AG04449 (cell line): Measurements from ENCODE around the gene VPS13D.

Experiments
- CTCF ChIA-PET: fragments of 350-600 bp; formaldehyde crosslinking; extraction: SDS; loops from one replicate; lab custom pipeline; 2021; ENCODE audit warnings: antibody characterized with exemption; lab: Yijun Ruan, JAX
- POLR2A ChIA-PET: fragments of 400-600, 350-600 bp; formaldehyde crosslinking; extraction: SDS; loops from one replicate; lab custom pipeline; 2020; ENCODE audit warnings: antibody characterized with exemption, inconsistent platforms; lab: Yijun Ruan, JAX
- DNase-seq: peaks from one replicate; pipeline ENCODE4 v3.0.0-alpha.2; 2010; ENCODE audit warnings: low read depth, low spot score
- H3K4me3 ChIP-seq: 2 replicates; pipeline ENCODE4 v1.5.1; 2011; ENCODE audit warnings: low read depth, mild to moderate bottlenecking, control low read depth, low read length
- CTCF ChIP-seq: IDR thresholded peaks from one replicate; pipeline ENCODE4 v1.5.1; 2011; ENCODE audit warnings: mild to moderate bottlenecking, moderate library complexity, low read length, control low read depth, inconsistent platforms; ENCODE audit not compliant: insufficient read depth; ENCODE audit errors: missing control alignments

VPS13D gene

DNA sequence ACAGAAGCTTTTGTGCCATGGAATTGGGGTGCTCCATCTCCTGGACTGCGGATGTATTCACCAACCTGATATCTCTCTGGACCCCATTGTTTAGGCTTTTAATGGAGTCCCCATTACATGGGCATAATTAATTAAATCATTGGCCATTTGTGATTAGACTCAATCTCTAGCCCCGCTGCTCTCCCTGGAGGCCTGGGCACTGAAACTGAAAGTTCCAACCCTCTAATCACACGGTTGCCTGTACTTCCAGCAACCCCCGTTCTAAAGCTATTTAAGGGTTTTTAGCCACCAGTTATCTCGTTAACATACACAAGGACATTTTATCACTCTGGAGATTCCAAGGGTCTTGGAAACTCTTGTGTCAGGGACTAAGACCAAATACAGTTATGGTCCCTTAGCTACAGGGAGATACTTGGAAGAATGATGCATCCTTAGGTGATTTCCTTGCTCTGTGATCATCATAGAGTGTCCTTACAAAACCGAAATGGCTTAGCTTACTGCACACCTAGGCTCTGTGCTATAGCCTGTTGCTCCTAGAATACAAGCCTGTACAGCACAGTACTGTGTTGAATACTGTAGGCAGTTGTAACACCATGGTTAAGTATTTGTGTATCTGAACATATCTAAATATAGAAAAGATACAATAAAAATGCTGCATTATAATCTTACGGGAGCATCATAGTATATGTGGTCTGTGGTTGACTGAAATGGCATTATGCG lies 71.8 kb downstream of the VPS13D start:
- no peak overlapping the region for H3K4me3 ChIP-seq
- DNase-seq, result no peak
- TF ChIP-seq CTCF, result no peak
- ChIA-PET CTCF (interaction anchor here (1.4 to 6.8 kb wide), 6 partner anchors 10 to 357 kb away, joined by 4 to 39 read pairs (median 10); partner anchors contain the start of gene DHRS3), POLR2A (no interaction called here)

GRCh38 chr1:12302798-12303447 lies 73.1 kb downstream of the VPS13D start:
- ChIA-PET POLR2A (no interaction called here), CTCF (interaction anchor here (0.6 to 1.5 kb wide), 4 partner anchors 11 to 99 kb away, joined by 3 to 4 read pairs (median 3); no protein-coding TSS in a partner anchor)
- no peak for DNase-seq
- H3K4me3 ChIP-seq, result no peak overlapping the region
- no peak for TF ChIP-seq CTCF

DNA sequence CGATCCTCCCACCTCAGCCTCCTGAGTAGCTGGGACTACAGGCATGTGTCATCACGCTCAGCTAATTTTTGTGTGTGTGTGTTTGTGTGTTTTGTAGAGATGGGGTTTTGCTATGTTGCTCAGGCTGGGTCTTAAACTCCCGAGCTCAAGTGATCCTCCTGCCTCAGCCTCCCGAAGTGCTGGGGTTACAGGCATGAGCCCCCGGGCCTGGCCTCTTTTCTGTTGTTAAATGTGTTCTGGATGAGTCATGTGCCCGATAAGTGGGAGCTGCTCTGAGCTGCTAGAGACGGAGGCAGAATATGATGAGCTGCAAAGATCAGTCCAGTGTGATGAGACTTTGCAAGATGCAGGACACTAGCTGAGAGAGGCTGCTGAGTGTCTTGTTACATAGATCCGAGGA lies 75.5 kb downstream of the VPS13D start:
- no peak overlapping the region for H3K4me3 ChIP-seq
- DNase-seq, result no peak
- ChIA-PET CTCF (interaction anchor here (1.0 kb wide), 1 partner anchor 354 kb away, joined by 6 read pairs; no protein-coding TSS in a partner anchor), POLR2A (interaction anchor here (0.6 kb wide), 1 partner anchor 8 kb away, joined by 3 read pairs; no protein-coding TSS in a partner anchor)
- no peak for TF ChIP-seq CTCF

- POLR2A ChIA-PET, result no interaction called here
- DNase-seq, result no peak
- TF ChIP-seq CTCF, result no peak
- CTCF ChIA-PET, result interaction anchor here (1.4 to 9.5 kb wide), 4 partner anchors 10 to 348 kb away, joined by 5 to 209 read pairs (median 48); partner anchors contain the start of gene DHRS3
- H3K4me3 ChIP-seq, result no peak overlapping the region
Measured at GRCh38 chr1:12309783-12310742, 80.2 kb downstream of the VPS13D start.

GRCh38 chr1:12314333-12314903 lies 84.6 kb downstream of the VPS13D start:
- H3K4me3 ChIP-seq, result no peak overlapping the region
- no peak for DNase-seq
- ChIA-PET POLR2A (no interaction called here), CTCF (interaction anchor here (0.6 to 9.5 kb wide), 22 partner anchors 9 to 351 kb away, joined by 3 to 209 read pairs (median 4); partner anchors contain the start of gene DHRS3)
- no peak for TF ChIP-seq CTCF
